ENCODE data around the gene PEX11B.

DNA sequence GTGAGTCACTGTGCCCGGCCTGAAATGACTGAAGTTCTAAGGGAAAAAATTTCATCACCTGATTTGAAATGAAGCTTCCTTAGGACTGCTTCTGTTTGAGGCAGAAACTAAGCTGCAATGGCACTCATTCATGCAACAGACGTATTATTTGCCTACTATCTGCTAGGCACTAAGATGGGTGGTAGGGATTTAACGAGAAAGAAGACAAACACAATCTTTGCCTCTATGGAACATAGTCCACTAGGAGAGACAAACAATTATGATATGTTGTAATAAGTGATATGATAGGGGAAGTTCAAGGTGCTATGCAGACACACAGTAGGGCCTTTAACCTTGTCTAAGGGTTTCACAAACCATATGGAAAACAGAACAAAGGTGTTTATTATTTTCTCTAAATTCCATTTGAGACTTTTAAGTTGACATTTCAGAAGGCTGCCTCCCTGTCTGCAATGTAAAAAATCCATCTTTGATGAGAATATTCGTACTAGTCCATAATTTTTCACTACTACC is 28.0 kb upstream of the PEX11B start:
- TF ChIP-seq, protein P1, sequence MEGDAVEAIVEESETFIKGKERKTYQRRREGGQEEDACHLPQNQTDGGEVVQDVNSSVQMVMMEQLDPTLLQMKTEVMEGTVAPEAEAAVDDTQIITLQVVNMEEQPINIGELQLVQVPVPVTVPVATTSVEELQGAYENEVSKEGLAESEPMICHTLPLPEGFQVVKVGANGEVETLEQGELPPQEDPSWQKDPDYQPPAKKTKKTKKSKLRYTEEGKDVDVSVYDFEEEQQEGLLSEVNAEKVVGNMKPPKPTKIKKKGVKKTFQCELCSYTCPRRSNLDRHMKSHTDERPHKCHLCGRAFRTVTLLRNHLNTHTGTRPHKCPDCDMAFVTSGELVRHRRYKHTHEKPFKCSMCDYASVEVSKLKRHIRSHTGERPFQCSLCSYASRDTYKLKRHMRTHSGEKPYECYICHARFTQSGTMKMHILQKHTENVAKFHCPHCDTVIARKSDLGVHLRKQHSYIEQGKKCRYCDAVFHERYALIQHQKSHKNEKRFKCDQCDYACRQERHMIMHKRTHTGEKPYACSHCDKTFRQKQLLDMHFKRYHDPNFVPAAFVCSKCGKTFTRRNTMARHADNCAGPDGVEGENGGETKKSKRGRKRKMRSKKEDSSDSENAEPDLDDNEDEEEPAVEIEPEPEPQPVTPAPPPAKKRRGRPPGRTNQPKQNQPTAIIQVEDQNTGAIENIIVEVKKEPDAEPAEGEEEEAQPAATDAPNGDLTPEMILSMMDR (IDR thresholded peaks at IDR 0.05): no peak
- no peak for TF ChIP-seq POLR2A (IDR thresholded peaks at IDR 0.05)

Data from Peyer's patch (tissue), 4 donors.